AG09319 (cell line): ENCODE measurements around the gene ARMC9.

Source experiments
- DNase-seq: peaks from one replicate; pipeline ENCODE4 v3.0.0-alpha.2; 2010; ENCODE audit warnings: low read depth; ENCODE audit errors: extremely low read depth
- TF ChIP-seq, protein P1 (sequence below): IDR thresholded peaks from 2 replicates; pipeline ENCODE4 v1.5.1; 2011; ENCODE audit warnings: low read depth, mild to moderate bottlenecking, inconsistent platforms, low read length, moderate library complexity

ARMC9 gene

GRCh38 chr2:231421051-231421580 is 222.7 kb downstream of the ARMC9 start:
- TF ChIP-seq, protein P1, sequence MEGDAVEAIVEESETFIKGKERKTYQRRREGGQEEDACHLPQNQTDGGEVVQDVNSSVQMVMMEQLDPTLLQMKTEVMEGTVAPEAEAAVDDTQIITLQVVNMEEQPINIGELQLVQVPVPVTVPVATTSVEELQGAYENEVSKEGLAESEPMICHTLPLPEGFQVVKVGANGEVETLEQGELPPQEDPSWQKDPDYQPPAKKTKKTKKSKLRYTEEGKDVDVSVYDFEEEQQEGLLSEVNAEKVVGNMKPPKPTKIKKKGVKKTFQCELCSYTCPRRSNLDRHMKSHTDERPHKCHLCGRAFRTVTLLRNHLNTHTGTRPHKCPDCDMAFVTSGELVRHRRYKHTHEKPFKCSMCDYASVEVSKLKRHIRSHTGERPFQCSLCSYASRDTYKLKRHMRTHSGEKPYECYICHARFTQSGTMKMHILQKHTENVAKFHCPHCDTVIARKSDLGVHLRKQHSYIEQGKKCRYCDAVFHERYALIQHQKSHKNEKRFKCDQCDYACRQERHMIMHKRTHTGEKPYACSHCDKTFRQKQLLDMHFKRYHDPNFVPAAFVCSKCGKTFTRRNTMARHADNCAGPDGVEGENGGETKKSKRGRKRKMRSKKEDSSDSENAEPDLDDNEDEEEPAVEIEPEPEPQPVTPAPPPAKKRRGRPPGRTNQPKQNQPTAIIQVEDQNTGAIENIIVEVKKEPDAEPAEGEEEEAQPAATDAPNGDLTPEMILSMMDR, result no peak
- no peak for DNase-seq

GRCh38 chr2:231422056-231422455 is 223.6 kb downstream of the ARMC9 start:
- TF ChIP-seq, protein P1, result no peak

GRCh38 chr2:231423176-231423575 is 224.7 kb downstream of the ARMC9 start:
- TF ChIP-seq, protein P1, result no peak
- no peak for DNase-seq

More at GRCh38 chr2:231422056-231422455, 223.6 kb downstream of the ARMC9 start:
- no peak for DNase-seq
